Tibial artery (tissue), 4 donors: Measurements from ENCODE around the gene PLP2.
A peak's percentile ranks its signal among the peaks of the same experiment; 100 is the strongest.

Source experiments
- DNase-seq, 2 donors: peaks; one replicate each; pipeline ENCODE4 v3.0.0-alpha.2; 2019
- H3K27ac ChIP-seq, 2 donors: fragments of 200-600 bp; sonication (generic) in 1 of 2; 1 replicate in 1 of 2; 2 replicates in 1 of 2; pipeline ENCODE4 v1.5.1; 2018 to 2019; ENCODE audit warnings: mild to moderate bottlenecking in 1 of 2
- H3K27me3 ChIP-seq, 2 donors: fragments of 200-600 bp; sonication (generic) in 1 of 2; one replicate each; pipeline versions ENCODE4 v1.5.1 to v1.6.0; 2016 to 2019
- H3K36me3 ChIP-seq, 3 donors: fragments of 200-600 bp; sonication (generic) in 2 of 3; one replicate each; pipeline ENCODE4 v1.5.1; 2016 to 2019; ENCODE audit warnings: mild to moderate bottlenecking in 2 of 3
- H3K4me1 ChIP-seq, 4 donors: fragments of 200-600 bp; sonication (generic) in 2 of 4; 1 replicate in 3 of 4; 2 replicates in 1 of 4; pipeline ENCODE4 v1.5.1; 2016 to 2019
- H3K4me3 ChIP-seq, 2 donors: fragments of 200-600 bp; sonication (generic) in 1 of 2; 1 replicate in 1 of 2; 2 replicates in 1 of 2; pipeline ENCODE4 v1.5.1; 2018 to 2019; ENCODE audit warnings: mild to moderate bottlenecking in 2 of 2
- H3K9me3 ChIP-seq, 3 donors: fragments of 200-600 bp; sonication (generic) in 1 of 3; one replicate each; pipeline ENCODE4 v1.5.1; 2016 to 2019
- intact Hi-C: fragments of 100-400 bp; cut with DNase I; formaldehyde crosslinking; loops from one replicate; pipeline ENCODE4 v1.15.0; 2023; ENCODE audit warnings: low total_unique reads
- TF ChIP-seq, protein P1 (sequence below), 2 experiments: fragments of 200-600 bp in 1 of 2; fragments of 450-650 bp in 1 of 2; IDR thresholded peaks; one replicate each; pipeline ENCODE4 v1.5.1; 2017 to 2019; ENCODE audit warnings: antibody characterized with exemption in 2 of 2, mild to moderate bottlenecking in 1 of 2, moderate library complexity in 1 of 2

The PLP2 gene

DNA sequence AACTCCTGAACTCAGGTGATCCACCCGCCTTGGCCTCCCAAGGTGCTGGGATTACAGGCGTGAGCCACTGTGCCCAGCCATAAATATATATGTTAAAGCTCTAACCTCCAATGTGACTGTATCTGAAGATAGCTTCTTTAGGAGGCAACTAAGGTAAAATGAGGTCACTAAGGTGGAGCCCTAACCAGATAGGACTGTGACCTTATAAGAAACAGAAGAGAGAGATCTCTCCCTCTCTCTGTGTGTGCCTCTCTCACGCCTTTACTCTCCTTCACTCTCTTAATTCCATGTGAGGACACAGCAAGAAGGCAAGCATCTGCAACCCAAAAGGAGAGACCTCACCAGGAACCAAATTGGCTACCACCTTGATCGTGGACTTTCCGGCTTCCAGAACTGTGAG lies 10.1 kb upstream of the PLP2 start:
- no peak overlapping the region for H3K4me3 ChIP-seq
- intact Hi-C loops = loop anchor here (5.0 kb wide), 1 partner anchor 791 kb away; no protein-coding TSS in a partner anchor
- no peaks in the 10 kb centered on the region for H3K9me3 ChIP-seq
- DNase-seq = no peak
- H3K36me3 ChIP-seq = no peaks in the 10 kb centered on the region
- no peak overlapping the region for H3K27ac ChIP-seq
- H3K4me1 ChIP-seq = peaks cover 0 to 17% (median 7%) of the 10 kb centered on the region in 4 donors
- H3K27me3 ChIP-seq = no peaks in the 10 kb centered on the region
- TF ChIP-seq, protein P1, sequence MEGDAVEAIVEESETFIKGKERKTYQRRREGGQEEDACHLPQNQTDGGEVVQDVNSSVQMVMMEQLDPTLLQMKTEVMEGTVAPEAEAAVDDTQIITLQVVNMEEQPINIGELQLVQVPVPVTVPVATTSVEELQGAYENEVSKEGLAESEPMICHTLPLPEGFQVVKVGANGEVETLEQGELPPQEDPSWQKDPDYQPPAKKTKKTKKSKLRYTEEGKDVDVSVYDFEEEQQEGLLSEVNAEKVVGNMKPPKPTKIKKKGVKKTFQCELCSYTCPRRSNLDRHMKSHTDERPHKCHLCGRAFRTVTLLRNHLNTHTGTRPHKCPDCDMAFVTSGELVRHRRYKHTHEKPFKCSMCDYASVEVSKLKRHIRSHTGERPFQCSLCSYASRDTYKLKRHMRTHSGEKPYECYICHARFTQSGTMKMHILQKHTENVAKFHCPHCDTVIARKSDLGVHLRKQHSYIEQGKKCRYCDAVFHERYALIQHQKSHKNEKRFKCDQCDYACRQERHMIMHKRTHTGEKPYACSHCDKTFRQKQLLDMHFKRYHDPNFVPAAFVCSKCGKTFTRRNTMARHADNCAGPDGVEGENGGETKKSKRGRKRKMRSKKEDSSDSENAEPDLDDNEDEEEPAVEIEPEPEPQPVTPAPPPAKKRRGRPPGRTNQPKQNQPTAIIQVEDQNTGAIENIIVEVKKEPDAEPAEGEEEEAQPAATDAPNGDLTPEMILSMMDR (IDR thresholded peaks at IDR 0.05) = no peak

- Histone ChIP-seq H3K27ac (peak within 1 kb of the TSS; percentile 90 to 97), H3K9me3 (no peaks in the 10 kb centered on the region), H3K4me3 (peak within 1 kb of the TSS; percentile 50 to 53), H3K4me1 (peaks cover 0 to 17% (median 7%) of the 10 kb centered on the region in 4 donors), H3K36me3 (no peaks in the 10 kb centered on the region), H3K27me3 (no peaks in the 10 kb centered on the region)
- DNase-seq = no peak
- intact Hi-C loops = loop anchor here (5.0 kb wide), 1 partner anchor 790 kb away; no protein-coding TSS in a partner anchor
- TF ChIP-seq, protein P1 (IDR thresholded peaks at IDR 0.05) = no peak
These were observed 9.1 kb upstream of the PLP2 start, which contains the start of gene MAGIX for GRCh38 chrX:49162620-49163019. Gene MAGIX, plus strand, starts transcription at chrX:49162758. Its CDS starts 132 bp downstream, at chrX:49162890.

GRCh38 chrX:49163555-49164419 lies 7.9 kb upstream of the PLP2 start:
- intact Hi-C loops = loop anchor here (5.0 kb wide), 1 partner anchor 789 kb away; no protein-coding TSS in a partner anchor
- H3K4me1 ChIP-seq = peaks cover 0 to 22% (median 9%) of the 10 kb centered on the region in 4 donors
- peak; percentile 90 to 93 for DNase-seq
- TF ChIP-seq, protein P1 (IDR thresholded peaks at IDR 0.05) = peak; percentile 63 to 89
- no peaks in the 10 kb centered on the region for H3K27me3 ChIP-seq
- H3K4me3 ChIP-seq = peak overlapping the region; percentile 50 to 53
- H3K27ac ChIP-seq = peak overlapping the region; percentile 90 to 97
- H3K36me3 ChIP-seq = no peaks in the 10 kb centered on the region
- no peaks in the 10 kb centered on the region for H3K9me3 ChIP-seq

DNA sequence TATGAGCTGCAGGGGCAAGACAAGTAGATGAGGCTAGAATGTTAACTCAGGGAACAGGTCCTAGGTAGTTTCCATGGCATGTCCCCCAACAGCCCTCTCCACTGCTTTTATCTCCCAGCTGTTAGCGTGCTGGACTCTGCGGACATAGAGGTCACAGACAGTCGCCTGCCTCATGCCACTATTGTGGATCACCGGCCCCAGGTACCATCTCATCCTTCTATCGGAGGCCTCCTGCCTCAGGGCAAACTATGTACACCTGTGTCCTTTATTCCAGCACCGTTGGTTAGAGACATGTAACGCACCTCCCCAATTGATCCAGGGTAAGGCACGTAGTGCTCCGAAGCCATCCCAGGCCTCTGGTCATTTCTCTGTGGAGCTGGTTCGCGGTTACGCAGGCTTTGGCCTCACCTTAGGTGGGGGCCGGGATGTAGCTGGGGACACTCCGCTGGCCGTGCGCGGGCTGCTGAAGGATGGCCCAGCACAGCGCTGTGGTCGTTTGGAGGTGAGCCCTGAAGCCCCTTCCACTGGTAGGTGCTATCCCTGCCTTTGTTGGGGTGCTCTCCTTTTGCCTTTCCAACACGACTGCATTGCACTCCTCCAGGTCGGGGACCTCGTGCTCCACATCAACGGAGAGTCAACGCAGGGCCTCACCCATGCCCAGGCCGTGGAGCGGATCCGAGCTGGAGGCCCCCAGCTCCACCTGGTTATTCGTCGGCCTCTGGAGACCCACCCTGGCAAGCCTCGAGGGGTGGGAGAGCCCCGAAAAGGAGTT lies 6.9 kb upstream of the PLP2 start:
- H3K4me3 ChIP-seq = no peak overlapping the region
- no peaks in the 10 kb centered on the region for H3K27me3 ChIP-seq
- peak overlapping the region; percentile 90 to 97 for H3K27ac ChIP-seq
- peaks cover 0 to 22% (median 9%) of the 10 kb centered on the region in 4 donors for H3K4me1 ChIP-seq
- no peak for DNase-seq
- intact Hi-C loops = loop anchor here (5.0 kb wide), 1 partner anchor 788 kb away; no protein-coding TSS in a partner anchor
- no peaks in the 10 kb centered on the region for H3K9me3 ChIP-seq
- no peaks in the 10 kb centered on the region for H3K36me3 ChIP-seq
- TF ChIP-seq, protein P1 (IDR thresholded peaks at IDR 0.05) = no peak
